Mucosa of rectum (tissue), 2 donors: ENCODE data around the gene CARD19.
A peak's percentile ranks its signal among the peaks of the same experiment; 100 is the strongest.
"Not testable (repeated sequence)": the region's sequence is repeated elsewhere in the genome, so short reads cannot be mapped to it uniquely, and the experiment has no call there.

Experiments
- H3K27ac ChIP-seq, 2 donors: one replicate each; pipeline ENCODE4 v1.7.0; 2013; ENCODE audit warnings: inconsistent platforms in 2 of 2, low read depth in 2 of 2, low read length in 2 of 2
- H3K27me3 ChIP-seq, 2 donors: one replicate each; pipeline ENCODE4 v1.7.0; 2013; ENCODE audit warnings: low read length in 2 of 2; ENCODE audit not compliant: control insufficient read depth in 2 of 2, insufficient read depth in 2 of 2
- H3K36me3 ChIP-seq, 2 donors: one replicate each; pipeline ENCODE4 v1.7.0; 2013; ENCODE audit warnings: low read length in 2 of 2; ENCODE audit not compliant: control insufficient read depth in 2 of 2, insufficient read depth in 2 of 2
- H3K4me1 ChIP-seq, 2 donors: one replicate each; pipeline ENCODE4 v1.7.0; 2013; ENCODE audit warnings: low read length in 2 of 2, mild to moderate bottlenecking in 1 of 2; ENCODE audit not compliant: control insufficient read depth in 2 of 2, insufficient read depth in 2 of 2
- H3K4me3 ChIP-seq, 2 donors: one replicate each; pipeline ENCODE4 v1.7.0; 2013; ENCODE audit warnings: low read length in 2 of 2
- H3K9ac ChIP-seq, 2 donors: one replicate each; pipeline ENCODE4 v1.7.0; 2013; ENCODE audit warnings: low read length in 2 of 2, low read depth in 1 of 2, mild to moderate bottlenecking in 1 of 2
- H3K9me3 ChIP-seq, 2 donors: one replicate each; pipeline ENCODE4 v1.7.0; 2013; ENCODE audit warnings: low read length in 2 of 2; ENCODE audit not compliant: control insufficient read depth in 2 of 2
- donor health status: healthy.
- donor health status: Normal muscosa, but diverticular disease.

CARD19 gene

GRCh38 chr9:93101086-93101485 is 5.1 kb downstream of the CARD19 start:
- H3K4me1 ChIP-seq = peaks cover 28 to 29% of the 10 kb centered on the region in 2 donors
- not testable (repeated sequence) for H3K9me3 ChIP-seq, H3K27me3 ChIP-seq, H3K27ac ChIP-seq, H3K36me3 ChIP-seq, H3K4me3 ChIP-seq, H3K9ac ChIP-seq

DNA sequence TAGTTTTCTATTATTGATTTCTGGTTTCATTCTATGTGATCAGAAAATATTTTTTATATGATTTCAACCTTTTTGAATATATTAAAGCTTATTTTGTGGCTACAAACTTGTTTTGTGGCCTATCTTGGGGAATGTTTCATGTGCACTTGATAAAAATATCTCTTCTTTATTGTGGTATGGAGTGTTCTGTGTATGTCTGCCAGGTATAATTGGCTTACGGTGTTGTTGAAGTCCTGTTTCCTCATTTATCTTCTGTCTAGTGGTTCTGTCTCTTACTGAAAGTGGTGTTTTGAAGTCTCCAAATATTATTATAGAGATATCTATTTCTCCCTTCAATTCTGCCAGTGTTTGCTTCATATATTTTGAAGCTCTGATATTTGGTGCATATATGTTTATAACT is 9.6 kb downstream of the CARD19 start:
- H3K4me3 ChIP-seq = no peak overlapping the region
- H3K4me1 ChIP-seq = no peaks in the 10 kb centered on the region
- no peak overlapping the region for H3K27ac ChIP-seq
- no peak overlapping the region for H3K9ac ChIP-seq
- peaks cover 10 to 21% of the 10 kb centered on the region in 2 donors for H3K36me3 ChIP-seq
- H3K9me3 ChIP-seq = peaks cover 0 to 5% of the 10 kb centered on the region in 2 donors
- no peaks in the 10 kb centered on the region for H3K27me3 ChIP-seq

GRCh38 chr9:93107151-93107824 is 11.3 kb downstream of the CARD19 start:
- no peak overlapping the region for H3K9ac ChIP-seq
- no peak overlapping the region for H3K4me3 ChIP-seq
- peaks cover 22 to 33% of the 10 kb centered on the region in 2 donors for H3K36me3 ChIP-seq
- no peak overlapping the region for H3K27ac ChIP-seq
- H3K9me3 ChIP-seq = peaks cover 0 to 5% of the 10 kb centered on the region in 2 donors
- H3K27me3 ChIP-seq = no peaks in the 10 kb centered on the region
- no peaks in the 10 kb centered on the region for H3K4me1 ChIP-seq

DNA sequence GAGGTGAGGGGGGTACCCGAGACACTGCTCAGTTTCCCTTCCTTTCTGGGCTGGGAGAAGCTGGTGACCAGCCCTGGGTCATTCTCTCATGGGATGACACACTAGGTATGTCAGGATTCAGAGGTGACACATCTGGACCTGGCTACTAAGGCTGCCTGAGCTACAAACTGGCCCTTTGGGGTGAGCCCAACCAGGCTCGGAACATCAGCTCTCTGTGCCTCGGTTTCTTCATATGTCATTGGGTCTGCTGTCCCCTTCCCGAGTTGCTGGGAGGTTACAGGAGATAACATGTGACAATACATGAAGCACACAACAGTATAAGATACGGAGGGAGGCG is 11.8 kb downstream of the CARD19 start:
- no peaks in the 10 kb centered on the region for H3K4me1 ChIP-seq
- no peak overlapping the region for H3K4me3 ChIP-seq
- no peak overlapping the region for H3K27ac ChIP-seq
- H3K27me3 ChIP-seq = no peaks in the 10 kb centered on the region
- H3K9me3 ChIP-seq = peaks cover 0 to 5% of the 10 kb centered on the region in 2 donors
- no peak overlapping the region for H3K9ac ChIP-seq
- H3K36me3 ChIP-seq = peaks cover 22 to 33% of the 10 kb centered on the region in 2 donors

- Histone ChIP-seq H3K4me3 (no peak overlapping the region), H3K4me1 (no peaks in the 10 kb centered on the region), H3K9ac (no peak overlapping the region), H3K36me3 (peaks cover 25 to 36% of the 10 kb centered on the region in 2 donors), H3K27ac (no peak overlapping the region), H3K27me3 (no peaks in the 10 kb centered on the region), H3K9me3 (peaks cover 0 to 5% of the 10 kb centered on the region in 2 donors)
These were observed 12.4 kb downstream of the CARD19 start for GRCh38 chr9:93108291-93109041.

DNA sequence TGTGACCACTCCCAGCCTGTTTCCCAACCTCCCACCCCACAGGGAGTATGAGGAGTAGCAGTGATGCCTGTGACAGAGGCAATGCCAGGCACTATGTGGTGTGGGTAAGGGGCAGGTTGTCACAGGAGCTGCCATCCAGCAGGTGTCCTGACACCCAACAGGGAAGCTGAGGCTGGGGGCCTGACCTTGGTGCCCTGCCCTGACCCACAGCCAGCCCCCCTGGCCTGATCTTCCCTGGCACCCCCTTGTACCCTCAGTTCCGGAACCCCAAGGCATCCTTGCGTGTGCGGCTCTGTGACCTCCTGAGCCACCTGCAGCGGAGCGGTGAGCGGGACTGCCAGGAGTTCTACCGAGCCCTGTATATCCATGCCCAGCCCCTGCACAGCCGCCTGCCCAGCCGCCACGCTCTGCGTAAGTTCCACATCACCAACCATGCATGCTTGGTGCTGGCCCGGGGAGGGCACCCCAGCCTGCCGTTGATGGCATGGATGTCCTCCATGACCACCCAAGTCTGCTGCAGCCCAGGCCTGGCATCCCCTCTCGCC is 14.4 kb downstream of the CARD19 start:
- no peaks in the 10 kb centered on the region for H3K9me3 ChIP-seq
- H3K27me3 ChIP-seq = no peaks in the 10 kb centered on the region
- H3K4me1 ChIP-seq = no peaks in the 10 kb centered on the region
- peaks cover 27 to 40% of the 10 kb centered on the region in 2 donors for H3K36me3 ChIP-seq
- H3K27ac ChIP-seq = no peak overlapping the region
- H3K4me3 ChIP-seq = no peak overlapping the region
- no peak overlapping the region for H3K9ac ChIP-seq

GRCh38 chr9:93111001-93111370 is 15.0 kb downstream of the CARD19 start:
- peaks cover 27 to 40% of the 10 kb centered on the region in 2 donors for H3K36me3 ChIP-seq
- no peaks in the 10 kb centered on the region for H3K9me3 ChIP-seq
- H3K27ac ChIP-seq = no peak overlapping the region
- no peaks in the 10 kb centered on the region for H3K27me3 ChIP-seq
- no peaks in the 10 kb centered on the region for H3K4me1 ChIP-seq
- H3K4me3 ChIP-seq = no peak overlapping the region
- no peak overlapping the region for H3K9ac ChIP-seq

DNA sequence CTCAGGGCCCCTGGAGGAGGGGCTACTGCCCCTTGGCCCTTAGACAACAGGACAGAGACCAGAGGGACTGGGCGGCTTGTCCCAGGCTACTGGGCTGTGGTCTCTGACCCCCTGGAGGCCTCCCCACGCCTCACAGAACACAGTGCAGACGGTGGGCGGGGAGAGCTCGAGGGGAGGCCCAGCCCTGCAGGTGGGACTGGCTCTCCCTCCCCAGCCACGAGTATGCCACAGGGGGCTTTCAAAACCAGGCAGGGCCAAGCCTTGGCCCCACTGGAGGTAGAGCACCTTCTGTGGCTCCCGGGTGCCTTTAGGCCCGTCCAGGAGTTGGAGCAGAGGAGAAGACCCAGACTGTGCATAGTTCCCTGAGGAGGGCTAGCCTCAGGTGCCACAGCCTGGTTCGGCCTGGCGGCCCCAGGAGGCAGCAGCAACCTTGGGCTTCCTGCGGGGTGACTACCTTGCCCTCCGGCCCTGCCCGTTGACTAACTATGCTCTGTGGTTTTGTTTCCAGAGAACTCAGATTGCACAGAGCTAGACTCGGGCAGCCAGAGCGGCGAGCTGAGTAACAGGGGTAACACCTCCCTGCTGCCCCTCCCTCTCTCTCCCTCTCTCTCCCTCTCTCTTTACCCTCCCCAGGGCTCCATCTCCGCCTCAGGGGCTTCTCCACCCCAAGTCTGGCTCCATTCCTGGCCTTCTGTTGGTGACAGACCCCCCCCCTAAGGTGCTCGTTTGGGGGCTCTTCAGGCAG is 15.5 kb downstream of the CARD19 start:
- Histone ChIP-seq H3K9me3 (no peaks in the 10 kb centered on the region), H3K9ac (no peak overlapping the region), H3K27ac (peak overlapping the region in 1 of 2 donors; percentile 23), H3K4me3 (no peak overlapping the region), H3K36me3 (peaks cover 27 to 40% of the 10 kb centered on the region in 2 donors), H3K27me3 (no peaks in the 10 kb centered on the region), H3K4me1 (no peaks in the 10 kb centered on the region)

GRCh38 chr9:93112116-93112863 is 16.3 kb downstream of the CARD19 start:
- Histone ChIP-seq H3K9ac (no peak overlapping the region), H3K4me3 (no peak overlapping the region), H3K36me3 (peaks cover 27 to 40% of the 10 kb centered on the region in 2 donors), H3K4me1 (no peaks in the 10 kb centered on the region), H3K27me3 (no peaks in the 10 kb centered on the region), H3K27ac (no peak overlapping the region), H3K9me3 (no peaks in the 10 kb centered on the region)
